ENCODE data around the gene PTH.

Gene PTH

DNA sequence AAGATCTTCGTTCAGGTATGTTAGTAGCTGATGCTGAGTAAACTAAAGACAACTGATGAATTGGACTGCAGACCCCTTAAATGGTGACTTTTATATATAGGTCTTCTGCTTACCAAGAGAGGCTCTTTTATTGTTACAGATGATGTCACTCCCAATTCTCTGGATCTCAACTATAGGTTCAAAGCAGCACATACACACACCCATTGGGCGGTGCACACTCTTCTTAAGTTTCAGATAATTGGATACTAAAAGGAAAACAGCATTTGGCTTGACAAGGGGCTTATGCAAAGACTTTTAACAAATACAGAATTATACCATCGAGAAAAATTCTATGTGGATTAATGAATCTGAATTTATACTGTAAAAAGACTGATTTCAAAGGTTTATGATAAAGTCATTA, at the start of gene PTH:
Gene PTH (minus strand): TSS at position 69 of the 400 bp plus-strand sequence. CDS start 3,142 bp downstream, outside the sequence.
- no peaks in the 10 kb centered on the region for H3K36me3 Mint-ChIP-seq (ENCODE audit: low read depth)
- H3K4me3 Mint-ChIP-seq, result no peak within 1 kb of the TSS
- no peak within 1 kb of the TSS for H3K27ac Mint-ChIP-seq
- no peaks in the 10 kb centered on the region for H3K9me3 Mint-ChIP-seq
- H3K27me3 Mint-ChIP-seq, result peaks cover 22% of the 10 kb centered on the region
- no peak for DNase-seq
- ATAC-seq, result no peak
- H3K4me1 Mint-ChIP-seq, result no peaks in the 10 kb centered on the region

DNA sequence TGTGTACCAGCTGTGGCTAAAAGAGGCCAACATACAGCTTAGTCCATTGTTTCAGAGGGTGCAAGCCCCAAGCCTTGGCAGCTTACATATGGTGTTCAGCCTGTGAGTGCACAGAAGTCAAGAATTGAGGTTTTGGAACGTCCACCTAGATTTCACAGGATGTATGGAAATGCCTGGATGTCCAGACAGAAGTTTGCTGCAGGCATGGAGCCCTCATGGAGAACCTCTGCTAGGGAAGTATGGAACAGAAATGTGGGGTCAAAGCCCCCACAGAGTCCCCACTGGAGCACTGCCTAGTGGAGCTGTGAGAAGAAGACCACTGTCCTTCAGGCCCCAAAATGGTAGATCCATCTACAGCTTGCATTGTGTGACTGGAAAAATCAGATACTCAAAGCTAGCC, 42.2 kb upstream of the PTH start:
- Mint-ChIP-seq H3K27me3 (peaks cover 4% of the 10 kb centered on the region), H3K27ac (no peak overlapping the region), H3K9me3 (peaks cover 25% of the 10 kb centered on the region), H3K4me3 (no peak overlapping the region), H3K4me1 (no peaks in the 10 kb centered on the region), H3K36me3 (ENCODE audit: low read depth) (peaks cover 4% of the 10 kb centered on the region)
- no peak for ATAC-seq
- no peak for DNase-seq

DNA sequence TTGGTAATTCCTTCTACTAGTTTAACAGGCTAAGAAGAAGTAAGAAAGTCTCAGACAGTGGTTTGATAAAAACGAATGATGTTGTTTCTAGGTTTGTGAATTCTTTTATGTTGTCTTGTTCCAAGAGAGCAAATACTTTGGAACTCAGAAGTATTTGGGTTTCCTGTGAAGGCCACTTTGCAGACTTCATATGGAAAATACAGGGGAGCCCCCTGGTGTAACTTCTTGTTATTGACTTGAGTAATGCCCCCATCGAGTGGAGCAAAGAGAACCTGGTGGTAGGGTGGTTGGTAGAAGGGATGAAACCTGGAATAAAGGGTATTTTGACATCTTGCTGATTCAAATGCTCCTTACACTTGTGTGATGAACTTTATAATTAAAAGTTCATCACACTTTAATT, 40.0 kb upstream of the PTH start:
- H3K27ac Mint-ChIP-seq, result no peak overlapping the region
- peaks cover 4% of the 10 kb centered on the region for H3K36me3 Mint-ChIP-seq (ENCODE audit: low read depth)
- no peaks in the 10 kb centered on the region for H3K4me1 Mint-ChIP-seq
- H3K9me3 Mint-ChIP-seq, result peaks cover 24% of the 10 kb centered on the region
- H3K27me3 Mint-ChIP-seq, result peaks cover 2% of the 10 kb centered on the region
- DNase-seq (no peak), ATAC-seq (no peak)
- H3K4me3 Mint-ChIP-seq, result no peak overlapping the region

DNA sequence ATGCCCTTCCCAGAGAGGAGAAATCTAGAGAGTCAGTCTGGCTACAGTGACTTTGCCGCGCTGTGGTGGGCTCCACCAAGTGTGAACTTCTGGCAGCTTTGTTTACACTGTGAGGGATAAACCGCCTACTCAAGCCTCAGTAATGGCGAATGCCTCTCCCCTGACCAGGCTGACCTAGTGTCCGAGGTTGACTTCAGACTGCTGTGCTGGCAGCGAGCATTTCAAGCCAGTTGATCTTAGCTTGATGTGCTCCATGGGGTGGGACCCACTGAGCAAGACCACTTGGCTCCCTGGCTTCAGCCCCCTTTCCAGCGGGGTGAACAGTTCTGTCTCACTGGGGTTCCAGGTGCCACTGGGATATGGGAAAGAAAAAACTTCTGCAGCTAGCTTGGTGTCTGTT, 38.6 kb upstream of the PTH start:
- peaks cover 24% of the 10 kb centered on the region for H3K9me3 Mint-ChIP-seq
- H3K27me3 Mint-ChIP-seq, result peaks cover 2% of the 10 kb centered on the region
- ATAC-seq (no peak), DNase-seq (no peak)
- H3K36me3 Mint-ChIP-seq (ENCODE audit: low read depth), result peaks cover 4% of the 10 kb centered on the region
- no peaks in the 10 kb centered on the region for H3K4me1 Mint-ChIP-seq
- H3K4me3 Mint-ChIP-seq, result no peak overlapping the region
- no peak overlapping the region for H3K27ac Mint-ChIP-seq

DNA sequence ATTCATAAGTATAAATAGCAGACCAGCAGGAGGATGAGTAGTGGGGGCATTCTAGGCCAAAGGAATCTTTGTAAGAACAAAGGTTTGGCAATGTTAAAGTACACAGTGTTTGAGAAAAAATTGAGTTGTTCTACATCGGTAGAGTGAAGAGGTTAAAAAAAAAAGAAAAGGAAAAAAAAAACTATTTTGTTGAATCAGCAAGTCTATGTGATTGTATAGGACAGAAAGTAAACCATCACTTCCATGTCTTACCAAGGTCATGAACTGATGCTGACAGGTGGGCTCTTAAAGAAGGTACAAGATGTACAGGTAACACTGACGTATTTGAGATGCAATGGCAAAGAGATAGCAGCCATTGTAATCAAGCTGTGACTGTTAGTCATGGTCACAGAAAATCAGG, 29.5 kb upstream of the PTH start:
- no peak overlapping the region for H3K27ac Mint-ChIP-seq
- no peak for DNase-seq
- H3K27me3 Mint-ChIP-seq, result peaks cover 2% of the 10 kb centered on the region
- H3K36me3 Mint-ChIP-seq (ENCODE audit: low read depth), result no peaks in the 10 kb centered on the region
- H3K4me3 Mint-ChIP-seq, result no peak overlapping the region
- H3K9me3 Mint-ChIP-seq, result no peaks in the 10 kb centered on the region
- H3K4me1 Mint-ChIP-seq, result no peaks in the 10 kb centered on the region
- ATAC-seq, result no peak

DNA sequence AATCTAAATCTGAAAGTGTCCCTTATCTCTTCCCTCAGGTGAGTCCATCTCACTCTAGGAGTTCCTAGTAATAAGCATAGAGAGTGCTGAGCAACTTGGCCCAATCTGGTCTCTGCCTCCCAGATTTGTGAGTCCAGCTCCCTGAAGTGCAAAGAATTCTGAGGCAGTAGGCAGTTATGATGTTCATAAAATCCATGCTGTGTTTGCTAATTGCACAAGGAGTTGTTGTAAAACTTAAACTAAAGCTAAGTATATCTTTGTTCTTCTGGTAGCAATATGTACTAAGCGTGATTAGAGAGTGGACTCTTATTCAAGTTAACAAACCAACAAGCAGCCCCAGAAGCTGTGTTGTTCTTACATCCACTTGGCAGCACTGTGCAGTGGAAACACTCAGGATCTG, 7.6 kb upstream of the PTH start:
- Mint-ChIP-seq H3K4me1 (no peaks in the 10 kb centered on the region), H3K36me3 (ENCODE audit: low read depth) (no peaks in the 10 kb centered on the region), H3K27ac (no peak overlapping the region)

DNA sequence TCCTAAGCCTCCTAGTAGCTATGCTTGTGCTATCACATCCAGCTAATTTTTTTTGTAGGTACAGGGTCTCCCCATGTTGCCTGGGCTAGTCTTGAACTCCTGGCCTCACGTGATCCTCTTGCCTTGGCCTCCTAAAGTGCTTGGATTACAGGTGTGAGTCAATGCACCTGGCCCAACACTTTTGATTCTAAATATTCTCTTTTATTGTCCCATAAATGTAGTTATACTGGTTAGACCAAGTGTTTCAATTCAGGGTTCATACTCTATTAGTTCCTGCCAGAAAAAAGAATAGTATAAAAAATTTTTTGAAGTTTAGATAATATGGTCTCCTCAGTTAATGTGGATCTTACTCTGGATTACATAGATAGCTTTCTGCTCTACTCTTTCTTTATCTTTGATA, 6.7 kb upstream of the PTH start:
- DNase-seq (no peak), ATAC-seq (no peak)
- no peak overlapping the region for H3K4me3 Mint-ChIP-seq
- no peaks in the 10 kb centered on the region for H3K4me1 Mint-ChIP-seq
- H3K36me3 Mint-ChIP-seq (ENCODE audit: low read depth), result no peaks in the 10 kb centered on the region
- no peak overlapping the region for H3K27ac Mint-ChIP-seq
- no peaks in the 10 kb centered on the region for H3K9me3 Mint-ChIP-seq
- peaks cover 35% of the 10 kb centered on the region for H3K27me3 Mint-ChIP-seq

More for the DNA sequence above, 7.6 kb upstream of the PTH start:
- DNase-seq, result no peak
- no peak for ATAC-seq
- no peak overlapping the region for H3K4me3 Mint-ChIP-seq
- H3K27me3 Mint-ChIP-seq, result peaks cover 31% of the 10 kb centered on the region
- H3K9me3 Mint-ChIP-seq, result no peaks in the 10 kb centered on the region

DNA sequence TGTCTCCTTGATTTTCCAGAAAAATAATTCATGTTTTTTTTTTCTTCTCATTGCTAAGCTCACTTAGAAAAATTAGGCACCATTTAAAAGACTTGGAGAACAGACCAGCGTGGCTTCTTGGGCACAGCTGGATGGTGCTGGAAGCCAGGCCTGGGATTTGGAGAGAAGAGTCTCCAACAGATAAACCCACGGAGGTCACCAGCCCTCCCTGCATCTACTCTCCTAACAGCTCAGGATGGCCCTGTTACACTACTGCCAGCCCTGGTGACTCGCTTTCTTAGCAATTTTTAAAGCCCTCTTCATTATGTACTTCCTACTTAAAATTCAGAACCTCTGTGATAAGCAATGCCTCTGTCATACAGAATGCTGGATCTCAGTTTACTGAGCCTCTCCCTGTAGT, 1.7 kb downstream of the PTH start:
- H3K4me3 Mint-ChIP-seq, result no peak overlapping the region
- no peaks in the 10 kb centered on the region for H3K4me1 Mint-ChIP-seq
- no peak for ATAC-seq

DNA sequence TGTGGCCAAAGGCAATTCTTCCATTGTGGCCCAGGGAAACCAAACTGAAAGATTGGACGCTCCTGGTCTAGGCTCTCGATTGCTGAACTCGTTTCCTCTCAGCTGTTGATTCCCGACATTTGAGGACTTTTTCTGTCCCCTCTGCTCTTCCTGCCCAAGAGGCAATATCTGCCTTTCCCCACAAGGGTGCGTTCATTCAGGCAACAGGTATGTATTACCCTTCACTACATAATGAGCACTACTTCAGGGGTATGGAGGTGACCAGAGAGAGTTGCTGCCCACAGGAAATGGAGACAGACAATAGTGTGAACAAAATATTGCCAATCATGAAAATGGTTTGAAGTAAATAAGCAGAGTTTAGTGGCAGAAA, 8.2 kb downstream of the PTH start:
- DNase-seq (no peak), ATAC-seq (peak; percentile 40)
- H3K4me3 Mint-ChIP-seq, result peak overlapping the region; percentile 35
- no peaks in the 10 kb centered on the region for H3K36me3 Mint-ChIP-seq (ENCODE audit: low read depth)
- peaks cover 4% of the 10 kb centered on the region for H3K4me1 Mint-ChIP-seq
- no peaks in the 10 kb centered on the region for H3K27me3 Mint-ChIP-seq
- no peak overlapping the region for H3K27ac Mint-ChIP-seq
- H3K9me3 Mint-ChIP-seq, result no peaks in the 10 kb centered on the region

More for the DNA sequence above, 1.7 kb downstream of the PTH start:
- Mint-ChIP-seq H3K9me3 (no peaks in the 10 kb centered on the region), H3K27me3 (peaks cover 13% of the 10 kb centered on the region), H3K36me3 (ENCODE audit: low read depth) (no peaks in the 10 kb centered on the region), H3K27ac (no peak overlapping the region)
- no peak for DNase-seq

DNA sequence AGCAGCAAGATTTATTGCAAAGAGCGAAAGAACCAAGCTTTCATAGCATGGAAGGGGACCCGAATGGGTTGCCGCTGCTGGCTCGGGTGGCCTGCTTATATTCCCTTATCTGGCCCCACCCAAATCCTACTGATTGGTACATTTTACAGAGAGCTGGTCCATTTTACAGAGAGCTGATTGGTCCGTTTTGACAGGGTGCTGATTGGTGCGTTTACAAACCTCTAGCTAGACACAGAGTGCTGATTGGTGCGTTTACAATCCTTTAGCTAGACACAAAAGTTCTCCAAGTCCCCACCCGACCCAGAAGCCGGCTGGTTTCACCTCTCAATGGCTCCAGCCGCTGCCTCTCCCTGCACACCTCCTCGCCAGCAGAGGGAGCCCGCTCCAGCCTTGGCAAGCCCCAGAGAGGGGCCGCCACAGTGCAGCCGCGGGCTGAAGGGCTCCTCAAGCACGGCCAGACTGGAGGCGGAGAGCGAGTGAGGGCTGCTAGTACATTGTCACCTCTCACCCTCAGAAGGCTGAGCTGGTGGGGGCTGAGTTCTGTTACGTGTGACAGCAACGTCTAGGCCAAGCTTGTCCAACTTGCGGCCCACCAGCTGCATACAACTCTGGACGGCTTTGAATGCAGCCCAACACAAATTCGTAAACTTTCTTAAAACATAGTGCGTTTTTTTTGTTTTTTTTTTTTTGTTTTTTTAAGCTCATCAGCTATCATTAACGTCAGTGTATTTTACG, 8.7 kb downstream of the PTH start:
- H3K36me3 Mint-ChIP-seq (ENCODE audit: low read depth), result no peaks in the 10 kb centered on the region
- H3K27ac Mint-ChIP-seq, result no peak overlapping the region
- H3K4me1 Mint-ChIP-seq, result peaks cover 4% of the 10 kb centered on the region

DNA sequence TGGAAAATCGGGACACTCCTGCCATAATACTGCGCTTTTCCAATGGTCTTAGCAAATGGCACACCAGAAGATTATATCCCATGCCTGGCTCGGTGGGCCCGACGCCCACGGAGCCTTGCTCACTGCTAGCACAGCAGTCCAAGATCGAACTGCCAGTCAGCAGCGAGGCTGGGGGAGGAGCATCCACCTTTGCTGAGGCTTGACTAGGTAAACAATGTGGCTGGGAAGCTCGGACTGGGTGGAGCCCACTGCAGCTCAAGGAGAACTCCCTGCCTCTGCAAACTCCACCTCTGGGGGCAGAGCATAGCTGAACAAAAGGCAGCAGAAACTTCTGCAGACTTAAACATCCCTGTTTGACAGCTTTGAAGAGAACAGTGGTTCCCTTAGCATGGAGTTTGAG, 15.6 kb downstream of the PTH start:
- Mint-ChIP-seq H3K27me3 (peaks cover 17% of the 10 kb centered on the region), H3K9me3 (no peaks in the 10 kb centered on the region), H3K4me1 (no peaks in the 10 kb centered on the region), H3K27ac (no peak overlapping the region), H3K36me3 (ENCODE audit: low read depth) (no peaks in the 10 kb centered on the region), H3K4me3 (no peak overlapping the region)
- ATAC-seq, result no peak
- no peak for DNase-seq

More for the DNA sequence above, 8.7 kb downstream of the PTH start:
- ATAC-seq (peak; percentile 81), DNase-seq (peak; percentile 55)
- Mint-ChIP-seq H3K9me3 (no peaks in the 10 kb centered on the region), H3K27me3 (peaks cover 2% of the 10 kb centered on the region), H3K4me3 (peak overlapping the region; percentile 35)

DNA sequence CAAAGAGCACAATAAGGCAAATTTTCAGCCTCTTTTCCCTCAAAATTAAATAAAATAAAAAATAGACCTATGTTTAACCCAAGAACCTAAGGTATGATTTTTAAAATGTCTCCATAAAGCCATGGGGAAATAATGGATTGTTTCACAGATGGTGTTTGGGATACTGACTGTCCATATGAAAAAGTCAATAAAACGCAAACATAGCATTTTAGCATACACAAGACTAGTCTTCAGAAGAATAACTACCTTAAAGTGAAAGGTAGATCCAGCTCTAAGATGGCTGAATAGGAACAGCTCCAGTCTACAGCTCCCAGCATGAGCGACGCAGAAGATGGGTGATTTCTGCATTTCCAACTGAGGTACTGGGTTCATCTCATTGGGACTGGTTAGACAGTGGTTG, 16.1 kb downstream of the PTH start:
- Mint-ChIP-seq H3K9me3 (no peaks in the 10 kb centered on the region), H3K36me3 (ENCODE audit: low read depth) (no peaks in the 10 kb centered on the region), H3K4me1 (no peaks in the 10 kb centered on the region), H3K27me3 (peaks cover 17% of the 10 kb centered on the region), H3K4me3 (no peak overlapping the region), H3K27ac (no peak overlapping the region)
- DNase-seq (no peak), ATAC-seq (no peak)

DNA sequence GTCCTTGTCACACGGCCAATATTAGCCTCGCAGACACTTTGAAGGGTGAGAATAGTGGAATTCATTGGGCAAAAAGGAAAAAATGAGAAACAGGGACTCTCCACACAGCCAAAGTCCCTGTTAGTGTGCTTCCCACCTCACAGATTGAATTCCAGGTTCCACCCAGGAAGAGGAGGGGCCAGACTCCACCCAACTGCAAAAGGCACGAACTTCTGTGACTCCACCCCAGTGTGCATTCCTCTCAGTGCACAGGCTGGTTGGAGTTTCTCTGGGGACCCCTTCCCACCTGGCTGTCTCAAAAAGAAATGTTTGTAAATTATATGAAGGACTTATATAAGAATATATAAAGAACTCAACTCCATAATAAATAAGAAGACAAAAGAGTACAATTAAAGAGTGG, 20.7 kb downstream of the PTH start:
- no peaks in the 10 kb centered on the region for H3K36me3 Mint-ChIP-seq (ENCODE audit: low read depth)
- no peaks in the 10 kb centered on the region for H3K4me1 Mint-ChIP-seq
- no peaks in the 10 kb centered on the region for H3K9me3 Mint-ChIP-seq
- no peak overlapping the region for H3K27ac Mint-ChIP-seq
- no peak overlapping the region for H3K4me3 Mint-ChIP-seq
- peaks cover 19% of the 10 kb centered on the region for H3K27me3 Mint-ChIP-seq
- DNase-seq (no peak), ATAC-seq (no peak)

DNA sequence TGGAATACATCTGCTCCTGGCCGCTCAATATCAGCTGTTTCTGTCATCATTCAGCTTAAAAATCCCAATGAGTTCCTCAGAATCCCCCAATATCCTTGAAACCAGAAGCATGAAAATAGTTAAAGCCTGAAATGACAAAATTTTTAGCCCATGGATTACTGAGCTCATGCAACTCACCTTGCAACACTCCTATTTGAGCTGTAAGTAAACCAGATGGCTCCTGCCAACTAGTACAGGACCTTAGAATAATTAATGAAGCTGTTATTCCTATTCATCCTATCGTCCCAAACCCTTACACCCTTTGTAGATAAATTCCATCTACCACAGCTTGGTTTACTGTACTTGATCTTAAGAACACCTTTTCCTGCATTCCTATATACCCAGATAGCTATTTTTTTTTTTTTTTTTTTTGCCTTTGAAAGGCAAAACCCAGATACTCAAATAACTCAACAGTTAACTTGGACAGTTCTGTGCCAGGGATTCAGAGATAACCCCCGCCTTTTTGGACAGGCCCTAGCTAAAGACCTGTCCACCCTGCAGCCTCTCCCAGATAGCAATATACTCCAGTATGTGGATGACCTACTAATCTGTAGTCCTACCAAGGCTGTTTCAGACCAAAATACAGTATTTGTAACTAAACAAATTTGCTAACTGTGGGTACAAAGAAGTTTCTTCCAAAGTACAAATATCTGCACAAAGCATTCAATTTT, 22.6 kb downstream of the PTH start:
- no peaks in the 10 kb centered on the region for H3K9me3 Mint-ChIP-seq
- no peak overlapping the region for H3K27ac Mint-ChIP-seq
- H3K36me3 Mint-ChIP-seq (ENCODE audit: low read depth), result no peaks in the 10 kb centered on the region
- no peak overlapping the region for H3K4me3 Mint-ChIP-seq
- no peak for ATAC-seq
- no peaks in the 10 kb centered on the region for H3K4me1 Mint-ChIP-seq
- H3K27me3 Mint-ChIP-seq, result peaks cover 12% of the 10 kb centered on the region
- no peak for DNase-seq

DNA sequence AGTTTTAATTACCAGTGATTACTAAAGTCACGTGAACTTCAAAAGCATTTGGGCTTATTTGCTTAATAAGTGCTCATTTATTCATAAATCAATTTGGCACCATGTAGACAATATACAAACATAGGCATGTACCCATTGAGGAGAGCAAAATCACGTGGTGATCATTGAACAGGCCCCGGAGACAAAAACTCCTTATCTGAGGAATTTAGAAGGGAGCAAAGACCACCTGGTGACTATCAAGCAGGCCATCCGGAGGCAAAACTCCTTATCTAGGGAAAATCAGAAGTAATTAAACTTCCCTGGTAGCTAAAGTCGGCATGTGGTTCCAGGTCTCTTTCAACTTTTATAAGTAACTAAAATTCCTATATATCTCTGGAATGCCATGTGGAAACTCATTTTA, 27.0 kb downstream of the PTH start:
- no peak for ATAC-seq
- H3K27ac Mint-ChIP-seq, result no peak overlapping the region
- H3K36me3 Mint-ChIP-seq (ENCODE audit: low read depth), result no peaks in the 10 kb centered on the region

More for the DNA sequence above, 27.0 kb downstream of the PTH start:
- Mint-ChIP-seq H3K27me3 (peaks cover 8% of the 10 kb centered on the region), H3K4me1 (peaks cover 6% of the 10 kb centered on the region), H3K9me3 (no peaks in the 10 kb centered on the region), H3K4me3 (no peak overlapping the region)
- no peak for DNase-seq

Measured in activated naive CD8-positive, alpha-beta T cell treated with anti-CD3 and anti-CD28 coated beads, Interleukin-2, amount 50 U/mL, for 24 hours (primary cell).